ENCODE results near the gene CCL19.

CCL19 gene

GRCh38 chr9:34689116-34689470 is 2.0 kb downstream of the CCL19 start:
- TF ChIP-seq ESRRG (CRISPR knock-in tag; IDR thresholded peaks at IDR 0.05) (no peak), CREB5 (CRISPR knock-in tag; IDR thresholded peaks at IDR 0.05; ENCODE audit: low read depth) (no peak), TOX (CRISPR knock-in tag; IDR thresholded peaks at IDR 0.05; ENCODE audit: borderline replicate concordance) (no peak), TCF4 (CRISPR knock-in tag; IDR thresholded peaks at IDR 0.05; ENCODE audit: borderline replicate concordance) (no peak)
- ATAC-seq = no peak

DNA sequence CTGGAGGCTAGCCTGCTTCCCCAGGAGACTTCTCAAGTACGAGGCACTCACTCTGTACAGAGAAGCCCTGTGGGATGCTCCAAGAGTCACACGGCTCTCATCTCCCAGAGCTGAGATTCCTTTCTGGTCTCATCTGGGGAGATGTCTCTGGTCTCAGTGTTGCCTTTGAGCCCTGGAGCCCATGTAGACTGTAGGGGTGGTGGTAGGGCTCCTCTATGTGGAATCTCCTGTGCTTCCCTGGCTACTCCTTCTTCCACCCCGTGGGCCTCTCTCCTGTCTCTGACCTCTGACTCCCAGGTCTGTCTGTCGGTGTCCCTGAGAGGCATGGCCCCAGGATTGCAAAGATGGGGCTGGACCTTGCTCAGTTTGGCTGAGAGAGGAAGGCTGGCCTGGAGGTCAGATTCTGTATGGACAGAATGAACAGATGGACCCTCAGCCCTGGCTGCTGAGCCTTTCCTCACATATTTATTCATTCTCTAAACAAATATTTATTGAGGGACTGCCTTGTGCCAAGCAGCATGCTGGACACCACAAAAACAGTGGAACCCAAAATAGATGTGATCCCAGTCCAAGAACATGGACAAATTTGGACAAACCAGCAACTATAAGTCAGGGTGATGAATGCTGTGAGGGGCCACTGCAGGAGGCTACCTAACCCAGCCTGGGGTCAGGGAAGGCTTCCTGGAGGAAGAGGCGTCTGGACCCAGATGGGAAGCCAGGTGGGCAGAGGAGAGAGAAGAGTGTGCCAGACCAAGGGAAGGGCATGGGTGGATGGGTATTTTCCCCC is 2.6 kb downstream of the CCL19 start:
- no peak for ATAC-seq
- no peak for TF ChIP-seq TCF4 (CRISPR knock-in tag; IDR thresholded peaks at IDR 0.05; ENCODE audit: borderline replicate concordance)
- no peak for TF ChIP-seq OSR1 (CRISPR knock-in tag; IDR thresholded peaks at IDR 0.05)
- TF ChIP-seq ZNF565 (CRISPR knock-in tag; conservative IDR thresholded peaks at IDR 0.05; ENCODE audit: low read depth) = no peak
- no peak for TF ChIP-seq ZNF70 (CRISPR knock-in tag; IDR thresholded peaks at IDR 0.05)
- TF ChIP-seq ISL1 (CRISPR knock-in tag; IDR thresholded peaks at IDR 0.05) = no peak
- TF ChIP-seq CSRNP3 (CRISPR knock-in tag; IDR thresholded peaks at IDR 0.05) = no peak
- TF ChIP-seq CSDC2 (CRISPR knock-in tag; IDR thresholded peaks at IDR 0.05) = no peak
- no peak for TF ChIP-seq POU6F1 (CRISPR knock-in tag; IDR thresholded peaks at IDR 0.05; ENCODE audit: borderline replicate concordance, low read depth)
- no peak for TF ChIP-seq BACH2 (CRISPR knock-in tag; IDR thresholded peaks at IDR 0.05; ENCODE audit: borderline replicate concordance)
- no peak for TF ChIP-seq ZFP30 (CRISPR knock-in tag; IDR thresholded peaks at IDR 0.05)
- TF ChIP-seq ESRRG (CRISPR knock-in tag; IDR thresholded peaks at IDR 0.05) = no peak
- TF ChIP-seq ARNTL (CRISPR knock-in tag; IDR thresholded peaks at IDR 0.05; ENCODE audit: borderline replicate concordance, low read depth) = no peak
- TF ChIP-seq GLIS3 (CRISPR knock-in tag; IDR thresholded peaks at IDR 0.05) = no peak
- TF ChIP-seq ZC3H10 (CRISPR knock-in tag; IDR thresholded peaks at IDR 0.05) = no peak
- TF ChIP-seq, protein P1, sequence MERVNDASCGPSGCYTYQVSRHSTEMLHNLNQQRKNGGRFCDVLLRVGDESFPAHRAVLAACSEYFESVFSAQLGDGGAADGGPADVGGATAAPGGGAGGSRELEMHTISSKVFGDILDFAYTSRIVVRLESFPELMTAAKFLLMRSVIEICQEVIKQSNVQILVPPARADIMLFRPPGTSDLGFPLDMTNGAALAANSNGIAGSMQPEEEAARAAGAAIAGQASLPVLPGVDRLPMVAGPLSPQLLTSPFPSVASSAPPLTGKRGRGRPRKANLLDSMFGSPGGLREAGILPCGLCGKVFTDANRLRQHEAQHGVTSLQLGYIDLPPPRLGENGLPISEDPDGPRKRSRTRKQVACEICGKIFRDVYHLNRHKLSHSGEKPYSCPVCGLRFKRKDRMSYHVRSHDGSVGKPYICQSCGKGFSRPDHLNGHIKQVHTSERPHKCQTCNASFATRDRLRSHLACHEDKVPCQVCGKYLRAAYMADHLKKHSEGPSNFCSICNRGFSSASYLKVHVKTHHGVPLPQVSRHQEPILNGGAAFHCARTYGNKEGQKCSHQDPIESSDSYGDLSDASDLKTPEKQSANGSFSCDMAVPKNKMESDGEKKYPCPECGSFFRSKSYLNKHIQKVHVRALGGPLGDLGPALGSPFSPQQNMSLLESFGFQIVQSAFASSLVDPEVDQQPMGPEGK (CRISPR knock-in tag; IDR thresholded peaks at IDR 0.05; ENCODE audit: borderline replicate concordance) = no peak
- no peak for TF ChIP-seq SNAI2 (CRISPR knock-in tag; IDR thresholded peaks at IDR 0.05)
- TF ChIP-seq RARB (CRISPR knock-in tag; IDR thresholded peaks at IDR 0.05) = no peak

DNA sequence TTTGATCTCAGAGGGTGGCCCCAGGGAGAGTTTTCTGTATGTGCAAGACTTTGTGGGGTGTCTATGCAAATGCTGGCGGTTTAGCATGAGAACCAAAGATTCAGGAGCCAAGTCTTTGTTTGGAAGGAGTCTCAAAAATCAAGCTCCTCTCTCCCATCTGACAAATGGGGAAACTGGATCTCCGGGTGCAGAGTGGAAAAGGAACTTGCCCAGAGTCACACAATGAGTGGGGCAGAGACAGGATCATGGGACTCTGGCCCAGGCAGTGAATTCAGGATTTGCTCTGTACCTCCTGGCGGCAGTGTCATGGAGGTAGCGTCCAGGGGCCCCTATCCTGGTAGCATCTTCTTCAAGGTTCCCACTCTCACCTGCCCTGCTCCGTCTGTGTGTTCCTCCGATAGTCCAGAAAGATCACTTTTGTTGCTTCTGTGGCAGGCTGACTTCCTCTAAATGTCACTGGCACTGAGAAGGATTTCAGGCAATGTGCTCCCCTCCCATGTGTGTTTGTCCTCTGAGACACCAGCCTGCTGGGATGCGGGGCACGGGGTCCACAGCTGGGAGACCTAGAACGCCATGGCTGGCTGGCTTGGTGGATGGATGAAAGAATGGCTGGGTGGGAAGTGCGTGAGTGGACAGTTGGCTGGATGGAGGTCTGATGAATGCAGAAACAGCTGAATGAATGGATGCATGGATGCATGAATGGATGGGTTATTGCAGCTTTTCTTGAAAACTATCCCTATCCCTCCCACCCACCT is 3.6 kb downstream of the CCL19 start:
- no peak for ATAC-seq
- TF ChIP-seq ISL1 (CRISPR knock-in tag; IDR thresholded peaks at IDR 0.05) (no peak), RARB (CRISPR knock-in tag; IDR thresholded peaks at IDR 0.05) (no peak), TOX (CRISPR knock-in tag; IDR thresholded peaks at IDR 0.05; ENCODE audit: borderline replicate concordance) (no peak), ZNF70 (CRISPR knock-in tag; IDR thresholded peaks at IDR 0.05) (no peak), GLIS3 (CRISPR knock-in tag; IDR thresholded peaks at IDR 0.05) (no peak), OSR1 (CRISPR knock-in tag; IDR thresholded peaks at IDR 0.05) (no peak), ZNF565 (CRISPR knock-in tag; conservative IDR thresholded peaks at IDR 0.05; ENCODE audit: low read depth) (no peak), ZFP30 (CRISPR knock-in tag; IDR thresholded peaks at IDR 0.05) (no peak), TSHZ2 (CRISPR knock-in tag; IDR thresholded peaks at IDR 0.05) (no peak), CREB5 (CRISPR knock-in tag; IDR thresholded peaks at IDR 0.05; ENCODE audit: low read depth) (no peak), PPARA (CRISPR knock-in tag; IDR thresholded peaks at IDR 0.05; ENCODE audit: borderline replicate concordance) (no peak), TCF4 (CRISPR knock-in tag; IDR thresholded peaks at IDR 0.05; ENCODE audit: borderline replicate concordance) (no peak), ARNTL (CRISPR knock-in tag; IDR thresholded peaks at IDR 0.05; ENCODE audit: borderline replicate concordance, low read depth) (no peak)
- TF ChIP-seq, protein P1 (CRISPR knock-in tag; IDR thresholded peaks at IDR 0.05; ENCODE audit: borderline replicate concordance) = no peak

Data from SK-N-SH treated with all-trans-retinoic acid at 6 μM for 48 hours (cell line).